Measurements from ENCODE around the gene UBL7.
A peak's percentile ranks its signal among the peaks of the same experiment; 100 is the strongest.

UBL7 gene

DNA sequence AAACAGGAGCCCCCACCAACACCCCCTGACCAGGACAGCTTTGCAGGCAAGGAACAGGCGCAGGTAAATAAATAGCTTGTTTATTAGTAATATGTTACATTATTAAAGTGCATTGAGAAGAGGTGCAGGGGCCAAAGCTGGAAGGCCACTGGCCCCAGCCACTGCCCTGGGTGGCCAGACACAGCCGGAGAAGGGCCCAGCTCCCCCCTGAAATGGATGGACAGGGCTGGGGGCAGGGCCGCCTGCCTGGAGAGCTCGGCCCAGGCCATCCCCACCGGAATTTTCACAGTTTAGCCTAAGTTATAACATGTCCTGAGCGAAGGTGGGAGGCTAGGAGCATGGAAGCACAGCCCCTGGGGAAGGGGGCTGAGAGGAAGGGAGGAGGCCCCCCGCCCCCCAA, 51.7 kb downstream of the UBL7 start:
- DNase-seq (ENCODE audit: low read depth in 2 of 3, low spot score in 2 of 3): no peak

DNA sequence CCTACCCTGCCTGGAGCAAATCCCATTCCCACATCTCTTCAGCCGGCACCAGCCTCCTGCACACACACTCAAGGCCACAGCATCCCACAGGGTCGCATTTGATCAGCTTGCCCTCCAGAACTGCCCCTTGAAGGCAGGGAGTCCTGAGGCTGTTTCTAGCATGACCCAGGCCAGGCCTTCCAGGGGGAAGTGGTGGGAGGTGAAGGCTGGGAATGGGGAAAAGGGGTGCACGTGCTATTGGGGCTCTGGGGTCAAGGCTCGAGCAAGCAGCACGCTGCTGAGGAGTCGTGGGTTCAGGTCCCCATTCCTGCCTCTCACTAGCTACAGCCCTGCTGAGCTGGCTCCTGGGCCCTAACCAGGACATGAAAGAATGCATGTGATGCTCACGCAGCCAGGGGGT, 52.1 kb downstream of the UBL7 start:
- DNase-seq (ENCODE audit: low read depth in 2 of 3, low spot score in 2 of 3): no peak

DNA sequence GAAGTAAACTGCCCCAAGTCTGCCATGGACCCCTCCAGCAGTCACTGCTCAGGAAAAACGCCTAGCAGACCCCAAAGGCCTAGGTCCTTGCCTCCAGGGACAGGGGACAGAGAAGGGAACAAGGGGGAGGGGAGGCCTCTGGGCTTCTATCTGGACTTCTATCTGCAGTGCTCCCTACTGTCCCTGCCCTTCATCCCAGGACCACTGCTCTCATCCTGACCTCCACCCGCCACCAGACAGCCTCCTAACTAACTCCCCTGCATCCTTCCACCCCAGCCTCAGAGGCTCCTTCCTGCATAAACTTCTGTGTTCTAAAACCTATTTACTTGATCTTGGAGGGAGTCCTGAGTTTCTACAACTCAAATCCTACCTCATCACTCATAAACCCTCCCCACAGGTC, 52.6 kb downstream of the UBL7 start:
- DNase-seq (ENCODE audit: low read depth in 2 of 3, low spot score in 2 of 3): no peak

DNA sequence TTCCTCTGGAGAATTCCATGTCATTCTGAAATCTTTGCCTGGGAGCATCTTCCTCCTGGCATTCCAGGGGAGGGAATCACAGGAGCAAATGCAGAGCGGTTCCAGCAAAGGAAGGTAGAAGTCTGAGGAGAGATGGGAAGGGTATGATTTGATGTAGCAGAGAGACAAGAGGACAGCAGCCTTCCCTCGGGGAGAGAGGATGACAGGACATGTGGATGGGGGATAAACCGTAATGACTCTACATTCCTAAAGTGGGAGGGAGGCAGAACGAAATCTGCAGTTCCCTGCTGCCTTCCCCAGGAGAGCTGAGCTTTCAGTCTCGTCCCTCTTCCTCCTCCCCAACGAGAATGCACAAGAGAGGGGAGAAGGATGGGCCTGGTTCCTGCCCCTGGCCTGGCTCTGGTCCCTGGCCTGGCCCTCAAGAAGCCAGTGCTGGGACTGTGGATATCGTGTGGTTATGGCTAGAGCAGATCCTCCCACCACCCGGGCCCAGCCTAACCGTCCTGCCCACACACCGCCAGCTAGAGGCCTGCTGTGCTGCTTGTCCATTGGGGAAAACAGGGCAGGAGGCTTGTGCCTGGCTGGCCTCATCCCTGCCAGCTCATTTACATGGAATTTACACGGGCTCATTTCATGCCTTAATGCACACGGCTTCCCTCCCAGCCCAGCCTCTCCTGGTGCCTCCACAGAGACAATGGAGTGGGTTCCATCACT, 53.8 kb downstream of the UBL7 start:
- no peak for DNase-seq (ENCODE audit: low read depth in 2 of 3, low spot score in 2 of 3)

DNA sequence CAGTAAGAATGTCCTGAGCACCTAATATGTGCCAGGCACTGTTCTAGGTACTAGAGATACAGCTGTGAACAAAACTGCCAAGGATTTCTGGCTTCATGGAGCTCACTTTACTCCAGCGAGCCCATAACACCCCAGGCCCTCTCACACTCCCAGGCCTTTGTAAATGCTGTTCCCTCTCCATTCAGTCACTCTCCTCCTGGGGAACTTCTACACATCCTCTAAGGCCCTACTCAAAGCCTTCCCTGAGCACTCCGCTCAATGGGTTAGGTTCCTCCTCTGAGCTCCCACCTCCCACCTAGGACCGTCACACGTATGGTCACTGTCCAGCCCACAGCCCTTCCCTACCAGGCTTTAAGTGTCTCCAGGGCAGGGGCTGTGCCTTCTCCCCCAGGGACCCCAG, 54.4 kb downstream of the UBL7 start:
- DNase-seq (ENCODE audit: low read depth in 2 of 3, low spot score in 2 of 3): no peak

DNA sequence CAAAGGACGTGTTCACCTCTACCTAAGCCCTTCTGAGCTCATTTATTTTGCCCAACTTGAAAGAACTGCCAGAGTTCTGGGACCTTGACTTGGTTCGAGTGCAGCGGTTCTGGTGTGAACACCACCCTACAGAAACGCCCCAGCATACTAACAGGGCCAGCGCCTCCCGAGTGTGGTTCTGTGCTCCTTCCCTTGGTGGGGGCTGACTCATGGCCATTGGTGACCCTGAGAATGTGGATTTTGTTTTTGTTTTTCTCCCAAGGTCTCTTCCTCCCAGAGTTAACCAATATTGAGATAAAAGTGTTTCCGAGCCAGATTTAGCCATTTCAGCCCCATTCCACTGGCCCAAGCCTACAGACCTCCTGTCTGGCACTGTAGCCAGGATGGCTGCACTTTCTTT, 55.1 kb downstream of the UBL7 start:
- no peak for DNase-seq (ENCODE audit: low read depth in 2 of 3, low spot score in 2 of 3)

DNA sequence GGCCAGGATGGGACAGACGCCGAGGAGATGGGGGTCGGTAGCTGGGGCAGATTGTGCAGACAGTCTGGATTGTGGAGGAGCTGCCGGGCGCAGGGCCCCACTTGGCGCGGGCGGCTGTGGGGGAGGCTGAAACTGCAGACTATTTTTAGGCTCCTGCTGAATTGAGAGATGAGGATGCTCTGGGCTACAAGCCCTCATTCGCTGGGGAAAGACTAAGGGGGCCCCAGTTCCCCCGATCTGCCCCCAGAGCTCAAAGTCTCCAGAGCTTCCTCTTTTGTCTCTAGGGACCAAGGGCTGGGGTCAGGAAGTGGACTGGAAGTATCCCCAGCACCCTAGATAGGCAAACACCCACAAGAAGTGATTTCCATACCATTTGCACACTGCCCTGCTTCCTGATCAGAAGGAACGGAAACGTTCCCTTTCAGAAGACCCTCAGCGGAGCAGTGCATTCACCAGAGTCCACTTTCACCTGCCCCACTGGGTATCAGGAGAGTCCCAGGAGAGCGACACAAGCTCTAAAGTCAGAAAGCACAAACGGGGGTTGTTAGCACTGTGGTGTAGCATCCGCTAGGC, 56.9 kb downstream of the UBL7 start:
- DNase-seq (ENCODE audit: low read depth in 2 of 3, low spot score in 2 of 3): no peak

DNA sequence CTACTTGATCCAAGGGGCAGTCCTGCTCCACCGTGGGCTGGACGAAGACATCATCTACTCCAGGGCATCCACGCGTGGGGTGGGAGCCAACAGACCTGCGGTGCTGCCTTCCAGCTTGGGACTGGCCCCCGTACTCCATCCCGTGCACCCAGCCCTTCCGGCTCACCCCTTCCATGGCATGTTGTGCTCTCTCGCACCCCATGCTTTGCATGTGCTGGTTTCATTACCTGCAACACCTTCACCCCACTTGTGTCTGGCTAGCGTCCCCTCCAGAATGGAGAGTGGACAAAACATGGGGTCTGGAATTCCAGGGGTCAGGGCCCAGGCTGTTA, 57.4 kb downstream of the UBL7 start:
- no peak for DNase-seq (ENCODE audit: low read depth in 2 of 3, low spot score in 2 of 3)

DNA sequence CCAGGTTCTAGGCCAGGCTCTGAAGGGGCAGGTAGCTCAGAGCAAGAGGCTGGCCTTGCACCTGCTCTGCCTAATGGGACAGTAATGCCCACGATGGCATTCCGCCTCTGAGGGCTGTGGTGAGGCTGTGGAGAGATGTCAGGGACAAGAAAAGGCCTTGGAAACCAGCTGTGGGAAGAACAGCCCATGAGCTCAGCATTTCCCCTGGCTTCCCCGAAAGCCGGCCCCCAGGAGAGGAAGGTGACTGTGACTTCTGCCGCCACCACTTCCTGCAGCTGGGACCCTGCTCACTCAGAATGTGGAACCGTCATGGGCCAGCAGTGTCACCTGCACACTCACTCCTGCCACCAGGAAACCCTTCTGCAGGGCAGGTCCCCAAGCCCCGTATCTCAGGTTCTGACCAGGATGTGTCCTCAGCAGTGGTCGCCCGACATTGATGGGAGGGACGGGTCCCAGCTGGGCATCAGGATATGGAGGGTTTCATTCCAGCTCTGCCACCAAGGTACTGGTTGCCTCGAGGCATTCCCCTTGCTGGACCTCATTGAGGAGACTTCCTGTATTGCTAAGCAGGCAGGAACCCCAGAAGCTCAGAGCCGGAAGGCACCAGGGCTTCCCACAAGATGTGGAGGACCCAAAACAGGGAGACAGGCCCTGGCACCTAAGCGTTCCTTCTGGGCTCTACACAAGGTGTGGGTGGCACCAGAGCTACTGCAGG, 57.9 kb downstream of the UBL7 start:
- DNase-seq (ENCODE audit: low read depth in 2 of 3, low spot score in 2 of 3): peak in 2 of 3 experiments; percentile 72 to 76

DNA sequence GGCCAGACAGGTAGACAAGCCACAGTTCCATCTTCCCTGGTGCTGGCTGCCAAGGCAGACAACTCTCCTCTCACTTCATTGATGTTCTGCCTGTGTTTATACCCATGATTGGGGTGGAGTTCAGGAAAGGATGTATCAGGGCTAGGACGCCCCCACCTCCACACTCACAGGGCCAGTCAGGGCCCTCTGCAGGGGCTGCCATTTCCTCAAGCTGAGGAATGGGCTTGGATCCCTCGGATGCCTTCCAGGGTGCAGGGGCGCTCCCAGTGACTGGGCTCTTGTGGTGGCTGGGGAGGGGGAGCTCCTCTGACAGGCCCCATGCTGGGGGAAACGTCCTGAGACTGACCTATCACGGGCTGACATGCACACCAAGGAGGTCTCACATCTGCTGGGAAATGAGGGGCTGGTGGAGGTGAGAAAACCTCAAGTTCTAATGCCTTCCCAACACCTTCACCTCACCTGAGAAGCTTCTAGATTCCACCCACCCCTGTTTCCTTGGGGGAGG, 58.6 kb downstream of the UBL7 start:
- DNase-seq (ENCODE audit: low read depth in 2 of 3, low spot score in 2 of 3): no peak

DNA sequence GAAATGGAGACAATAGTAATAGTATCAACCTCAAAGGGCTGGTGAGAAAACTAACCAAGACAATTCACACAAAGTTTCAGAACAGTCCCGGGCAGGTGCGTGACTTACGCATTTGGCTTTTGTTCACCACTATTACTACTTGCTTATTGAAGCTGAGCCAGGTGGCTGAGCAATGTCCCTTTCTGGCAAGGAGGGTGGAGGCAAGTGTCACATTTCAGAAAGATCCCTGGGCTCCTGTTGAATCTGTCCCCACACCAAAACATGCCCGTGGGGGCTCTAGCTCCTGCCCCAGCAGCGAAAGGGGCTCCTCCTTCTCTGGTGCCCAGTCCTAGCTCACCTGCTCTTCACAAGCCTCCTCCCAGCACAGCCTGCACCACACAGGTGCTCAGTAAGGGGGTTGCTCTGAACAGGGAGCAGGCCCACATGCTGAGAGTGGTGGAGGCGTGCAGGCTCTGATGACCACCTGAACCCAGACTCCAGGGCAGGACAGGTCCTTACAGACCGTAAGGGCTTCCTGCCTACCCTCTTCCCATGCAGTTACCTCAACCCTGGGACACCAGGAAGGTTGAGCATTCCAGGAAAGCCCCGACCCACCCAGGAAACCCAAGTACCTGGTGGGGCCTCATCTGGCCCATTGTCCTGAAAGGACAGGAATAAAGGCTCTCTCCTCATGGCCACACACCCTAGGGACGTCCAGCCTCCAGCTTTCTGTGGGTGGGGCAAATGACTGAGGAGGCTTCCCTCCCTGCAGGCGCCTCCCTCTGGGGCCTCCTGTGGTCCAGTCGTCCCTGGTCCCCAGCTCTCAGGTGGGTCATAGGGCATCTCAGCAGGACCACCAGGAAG, 59.8 kb downstream of the UBL7 start:
- DNase-seq (ENCODE audit: low read depth in 2 of 3, low spot score in 2 of 3): no peak

DNA sequence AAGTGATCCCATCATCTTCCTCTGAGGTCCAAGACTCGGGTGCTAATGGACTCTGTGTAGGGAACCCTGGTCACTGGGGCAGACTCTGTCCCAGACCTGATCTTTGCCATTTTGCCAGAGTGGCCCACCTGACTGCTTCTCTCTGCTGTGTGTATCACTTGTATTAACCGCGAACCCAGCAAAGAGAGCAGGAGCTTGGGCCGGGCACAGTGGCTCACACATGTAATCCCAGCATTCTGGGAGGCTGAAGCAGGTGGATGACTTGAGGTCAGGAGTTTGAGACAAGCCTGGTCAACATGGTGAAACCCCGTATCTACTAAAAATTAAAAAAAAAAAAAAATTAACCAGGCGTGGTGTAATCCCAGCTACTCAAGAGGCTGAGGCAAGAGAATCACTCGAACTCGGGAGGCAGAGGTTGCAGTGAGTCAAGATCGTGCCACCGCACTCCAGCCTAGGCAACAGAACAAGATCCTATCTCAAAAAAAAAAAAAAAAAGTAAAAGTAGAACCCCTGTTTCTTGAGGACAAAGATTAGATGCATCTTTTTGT, 60.6 kb downstream of the UBL7 start:
- DNase-seq (ENCODE audit: low read depth in 2 of 3, low spot score in 2 of 3): no peak

DNA sequence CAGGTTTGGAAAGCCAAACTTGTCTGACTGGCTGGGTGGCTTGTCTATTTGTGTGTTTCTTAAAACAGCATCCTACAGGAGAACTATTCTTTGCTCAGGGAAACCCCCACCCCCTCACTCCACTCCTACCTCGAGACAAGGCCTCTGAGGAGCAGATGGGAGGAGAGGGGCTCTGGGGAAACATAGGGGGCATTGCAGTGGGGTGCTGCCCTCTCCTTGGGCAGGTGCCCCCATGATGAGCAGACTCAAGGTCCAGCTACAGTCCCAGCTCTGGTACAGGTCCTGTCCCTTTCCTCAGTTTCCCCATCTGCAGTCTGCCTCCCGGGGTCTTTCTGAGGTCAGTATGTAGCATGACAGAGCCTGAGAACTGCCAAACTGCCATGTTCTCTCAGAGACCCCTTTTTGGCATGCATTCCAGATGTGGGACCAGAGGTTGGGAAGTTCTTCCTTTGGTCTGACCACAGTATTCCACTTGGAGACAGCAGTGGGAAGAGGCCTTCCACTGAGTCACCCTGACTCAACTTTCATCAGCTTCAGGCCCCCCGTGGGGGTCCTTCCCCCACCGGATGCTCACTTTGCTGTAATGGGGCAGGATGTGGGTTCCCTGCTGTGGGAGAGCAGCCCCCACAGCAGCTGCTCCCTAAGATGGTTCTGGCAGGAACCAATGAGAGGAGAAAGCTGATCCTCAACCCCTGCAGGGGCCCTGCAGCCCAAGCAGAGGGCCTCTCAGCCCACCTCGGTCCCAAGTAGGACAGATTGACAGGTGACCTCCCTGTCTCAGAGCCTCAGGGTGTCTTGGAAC, 61.2 kb downstream of the UBL7 start:
- DNase-seq (ENCODE audit: low read depth in 2 of 3, low spot score in 2 of 3): peak in 1 of 3 experiments; percentile 61

DNA sequence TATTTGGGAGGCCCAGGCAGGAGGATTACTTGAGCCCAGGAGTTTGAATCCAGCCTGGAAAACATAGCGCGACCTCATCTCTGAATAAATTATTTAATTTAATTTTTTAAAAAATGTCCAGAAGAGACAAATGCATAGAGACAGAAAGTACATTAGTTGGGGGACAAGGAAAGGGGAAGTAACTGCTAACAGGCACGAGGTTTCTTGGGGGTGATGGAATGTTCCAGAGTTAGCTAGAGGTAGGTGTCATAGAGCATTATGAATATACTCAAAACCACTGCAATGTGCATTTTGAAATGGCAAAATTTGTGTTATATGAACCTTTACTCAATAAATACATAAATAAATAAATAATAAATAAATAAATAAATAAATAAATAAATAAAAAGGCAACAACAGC, 61.9 kb downstream of the UBL7 start:
- no peak for DNase-seq (ENCODE audit: low read depth in 2 of 3, low spot score in 2 of 3)

DNA sequence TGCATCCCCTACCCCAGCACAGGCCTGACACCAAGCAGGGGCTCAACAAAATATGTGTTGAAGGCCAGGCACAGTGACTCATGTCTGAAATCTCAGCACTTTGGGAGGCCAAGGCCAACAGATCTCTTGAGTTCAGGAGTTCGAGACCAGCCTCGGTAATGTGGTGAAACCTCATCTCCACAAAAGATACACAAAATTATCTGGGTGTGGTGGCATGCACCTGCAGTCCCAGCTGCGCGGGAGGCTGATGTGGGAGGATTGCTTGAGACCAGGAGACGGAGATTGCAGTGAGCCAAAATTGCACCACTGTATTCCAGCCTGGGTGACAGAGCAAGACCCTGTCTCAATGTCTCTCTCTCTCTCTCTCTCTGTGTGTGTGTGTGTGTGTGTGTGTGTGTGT, 62.8 kb downstream of the UBL7 start:
- DNase-seq (ENCODE audit: low read depth in 2 of 3, low spot score in 2 of 3): no peak

DNA sequence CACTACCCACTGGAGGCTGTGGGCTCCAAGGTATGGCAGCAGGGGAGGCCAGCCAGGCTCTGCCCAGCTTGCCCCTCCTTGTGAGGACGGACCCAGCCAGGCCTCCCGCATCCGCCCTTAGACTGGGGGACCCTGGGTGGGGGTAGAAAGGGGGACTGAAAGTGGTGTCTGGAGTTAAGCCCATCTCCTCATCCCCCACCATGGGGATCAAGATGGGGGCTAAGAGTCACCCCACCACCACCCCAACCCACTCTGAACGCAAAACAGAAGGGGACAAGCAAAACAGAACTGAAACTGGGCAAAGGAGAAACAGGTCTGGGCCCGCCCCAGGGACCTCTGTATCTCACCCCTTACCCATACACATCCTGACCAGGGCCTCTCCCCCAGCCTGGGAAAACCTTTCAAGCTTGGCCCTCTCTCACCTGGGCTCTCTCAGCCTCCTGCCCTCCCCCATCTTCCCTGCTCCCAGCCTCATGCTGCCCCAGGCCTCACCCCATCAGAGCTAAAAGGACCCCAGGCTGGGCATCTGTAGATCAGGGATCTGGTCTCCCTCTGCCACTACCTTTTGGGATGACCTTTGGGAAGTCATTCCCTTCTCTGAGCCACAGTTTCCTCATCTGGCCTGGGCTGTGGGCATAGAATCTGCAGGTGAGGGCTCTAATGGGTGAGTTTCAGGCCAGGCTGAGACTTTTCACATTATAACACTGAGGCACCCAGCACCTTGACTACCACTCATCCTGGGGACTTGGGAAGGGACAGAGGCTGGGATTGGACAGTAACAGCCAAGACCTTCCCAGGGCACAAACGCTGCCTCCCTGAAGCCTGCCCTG, 63.5 kb downstream of the UBL7 start:
- DNase-seq (ENCODE audit: low read depth in 2 of 3, low spot score in 2 of 3): no peak

DNA sequence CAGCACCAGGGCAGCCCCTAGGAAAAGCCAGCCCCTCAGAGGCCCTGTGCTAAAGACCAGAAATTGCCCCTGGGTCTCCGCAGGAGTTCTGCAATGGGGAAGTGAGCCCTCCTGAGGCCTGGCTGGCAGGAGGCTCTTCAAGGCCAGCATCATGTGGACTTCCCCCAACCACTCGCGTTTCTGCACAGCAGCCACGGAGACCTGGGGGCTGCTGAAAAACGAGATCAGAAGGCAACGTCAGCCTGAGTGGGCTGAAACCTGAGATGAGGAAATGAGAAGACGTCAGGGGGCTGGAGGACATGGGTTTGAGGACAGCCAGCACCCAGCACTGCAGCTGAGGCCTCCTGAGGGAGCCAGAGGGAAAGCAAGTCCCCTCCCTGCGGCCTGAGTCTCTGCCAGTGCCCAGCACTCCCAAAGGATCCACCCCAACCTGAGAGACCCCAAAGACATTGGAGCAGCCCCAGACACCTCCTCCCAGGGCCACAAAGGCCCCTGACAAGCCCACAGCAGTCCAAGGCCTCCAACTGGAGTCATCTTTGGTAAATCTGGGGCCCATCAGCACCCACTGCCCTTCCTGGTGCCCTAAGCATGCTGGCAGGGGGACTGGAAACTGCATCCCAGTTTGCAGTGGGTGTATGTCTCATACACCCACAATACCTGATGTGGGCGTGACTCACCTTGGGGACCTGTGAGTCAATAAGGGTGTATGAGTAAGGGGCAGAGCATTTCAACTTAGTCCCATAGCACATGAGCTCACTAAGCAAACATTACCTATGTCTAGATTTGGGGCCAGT, 64.3 kb downstream of the UBL7 start:
- peak in 1 of 3 experiments; percentile 33 for DNase-seq (ENCODE audit: low read depth in 2 of 3, low spot score in 2 of 3)

DNA sequence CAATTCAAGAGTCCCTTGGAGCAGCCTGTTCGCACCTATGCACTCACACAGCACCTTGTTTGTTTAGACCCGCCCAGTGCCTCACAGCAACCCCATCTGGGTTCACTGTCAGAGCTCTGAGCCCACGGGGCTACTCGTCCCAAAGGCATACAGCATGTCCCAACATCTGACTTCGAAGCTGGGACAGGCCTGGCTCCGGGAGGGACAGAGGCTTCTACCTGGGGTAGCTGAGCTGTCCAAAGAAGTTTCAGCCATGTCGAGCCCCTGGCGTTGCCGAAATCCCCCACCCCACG, 64.9 kb downstream of the UBL7 start:
- DNase-seq (ENCODE audit: low read depth in 2 of 3, low spot score in 2 of 3): no peak

All from activated CD8-positive, alpha-beta memory T cell treated with anti-CD3 and anti-CD28 coated beads for 48 hours (primary cell).